Amygdala (tissue), 56 donors: ENCODE results near the gene KSR1.
A peak's percentile ranks its signal among the peaks of the same experiment; 100 is the strongest.
"Not testable (repeated sequence)": the region's sequence is repeated elsewhere in the genome, so short reads cannot be mapped to it uniquely, and the experiment has no call there.

Experiments
- DNase-seq, 56 donors: peaks; one replicate each; lab custom pipeline; 2025; lab: John Stamatoyannopoulos, UW

The KSR1 gene

DNA sequence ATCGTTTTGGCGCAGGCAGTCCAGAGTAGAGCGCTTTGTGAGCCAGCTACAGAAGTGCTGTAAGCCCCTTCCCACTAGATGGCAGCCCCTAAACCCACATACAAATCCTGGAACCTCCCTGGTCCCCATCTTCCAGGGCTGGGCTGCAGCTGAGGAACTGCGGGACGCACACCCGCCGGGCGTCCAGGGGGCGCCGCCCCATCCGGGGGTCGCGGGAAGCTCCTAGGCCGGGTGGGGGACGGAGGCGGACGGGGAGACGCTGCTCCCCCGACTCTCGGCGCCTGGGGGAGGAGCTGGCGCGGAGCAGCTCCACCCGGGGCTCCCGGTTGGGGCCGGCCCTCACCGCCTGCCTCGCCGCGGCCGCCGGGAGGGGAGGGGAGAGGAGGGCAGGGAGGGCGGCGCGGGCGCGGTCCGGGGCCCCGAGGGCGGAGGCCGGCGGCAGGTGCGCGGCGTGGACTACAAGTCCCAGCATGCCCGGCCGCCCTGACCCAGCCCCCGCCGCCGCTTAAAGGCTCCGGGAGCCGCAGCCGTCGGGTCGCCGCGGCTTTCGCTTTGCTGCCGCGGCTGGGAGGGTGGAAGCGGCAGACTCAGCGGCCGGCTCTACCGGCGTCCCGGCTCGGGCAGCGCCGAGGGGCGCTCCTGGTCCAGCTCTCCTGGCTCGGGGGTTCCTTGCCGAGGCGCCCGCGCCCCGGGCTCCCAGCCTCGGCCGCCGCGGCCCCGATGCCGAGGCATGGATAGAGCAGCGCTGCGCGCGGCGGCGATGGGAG lies at the start of gene KSR1:
KSR1 (plus strand) TSS at position 535 of the 767 bp plus-strand sequence; CDS start at position 731, 196 bp downstream.
- peak in 53 of 56 donors; percentile 43 to 83 (median 71) for DNase-seq

DNA sequence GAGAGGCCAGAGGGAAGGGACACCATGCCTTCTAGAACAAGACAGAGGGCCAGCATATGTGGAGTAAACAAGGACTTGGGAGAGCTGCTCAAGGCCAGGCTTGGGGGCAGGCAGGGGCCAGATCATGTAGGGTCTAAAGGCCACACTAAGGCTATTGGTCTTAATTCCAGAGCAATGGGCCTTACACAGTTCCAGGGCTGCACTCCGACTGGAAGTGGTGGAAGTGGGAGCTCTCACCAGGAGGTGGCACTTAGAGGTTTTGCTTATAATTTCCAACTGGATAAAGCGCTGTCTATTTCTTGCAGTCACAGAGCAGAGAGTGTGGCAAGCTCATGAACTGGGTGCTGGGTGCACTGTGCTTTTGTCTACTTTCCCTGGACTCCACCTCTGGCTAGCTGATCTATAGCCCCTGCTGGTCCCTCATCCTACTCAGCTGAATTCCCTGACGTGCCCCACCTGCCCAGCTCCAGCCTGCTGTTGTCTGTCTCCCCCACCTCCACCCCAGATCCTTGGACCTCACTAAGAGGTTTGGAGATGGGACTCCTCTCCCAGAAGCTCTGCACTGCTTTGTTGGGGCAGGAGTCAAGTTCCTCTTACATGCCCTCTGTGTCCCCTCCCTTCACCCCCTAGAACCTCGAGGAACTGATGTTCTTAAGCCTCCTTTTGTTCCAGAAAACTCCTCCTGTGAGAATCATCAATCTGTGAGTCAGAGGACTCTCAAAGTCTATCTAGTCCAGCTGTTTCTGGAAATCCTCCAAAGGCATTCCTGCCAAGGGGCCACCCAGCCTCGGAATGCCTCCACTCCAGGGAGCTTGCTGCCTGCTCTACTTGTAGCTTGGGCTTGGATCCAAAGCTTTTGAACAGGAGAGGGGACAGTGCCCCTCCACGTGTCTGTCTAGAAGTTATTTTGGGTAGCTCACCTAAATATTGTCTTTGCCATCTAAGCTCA lies 48.1 kb upstream of the KSR1 start:
- peak in 1 of 56 donors; percentile 19 for DNase-seq

DNA sequence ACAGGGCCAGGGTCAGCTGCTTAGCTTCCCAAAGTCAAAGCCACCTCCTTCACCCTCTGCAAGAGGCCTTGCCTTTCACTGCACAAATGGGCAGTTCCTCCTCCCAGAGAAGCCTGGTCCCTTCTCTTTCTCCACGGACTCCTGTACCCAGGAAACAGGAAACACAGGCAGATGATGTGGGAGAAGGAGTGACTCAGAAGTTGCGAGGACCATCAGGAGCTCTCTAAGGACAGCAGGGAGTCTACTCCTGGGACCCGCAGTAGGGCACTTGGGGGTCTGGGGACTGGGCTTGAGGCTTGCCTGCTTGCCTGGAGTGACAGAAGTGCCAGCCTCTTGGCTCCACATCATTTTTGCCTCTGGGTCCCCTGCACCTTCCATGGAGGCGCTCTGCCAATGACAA lies 47.4 kb upstream of the KSR1 start:
- DNase-seq: no peak

DNA sequence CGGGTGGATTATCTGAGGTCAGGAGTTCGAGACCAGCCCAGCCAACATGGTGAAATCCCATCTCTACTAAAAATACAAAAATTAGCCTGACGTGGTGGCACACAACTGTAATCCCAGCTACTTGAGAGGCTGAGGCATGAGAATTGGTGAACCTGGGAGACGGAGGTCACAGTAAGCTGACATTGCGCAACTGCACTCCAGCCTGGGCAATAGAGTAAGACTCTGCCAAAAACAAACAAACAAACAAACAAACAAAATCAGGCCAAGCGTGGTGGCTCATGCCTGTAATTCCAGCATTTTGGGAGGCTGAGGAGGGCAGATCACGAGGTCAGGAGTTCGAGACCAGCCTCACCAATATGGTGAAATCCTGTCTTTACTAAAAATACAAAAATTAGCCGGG lies 44.1 kb upstream of the KSR1 start:
- not testable (repeated sequence) for DNase-seq

DNA sequence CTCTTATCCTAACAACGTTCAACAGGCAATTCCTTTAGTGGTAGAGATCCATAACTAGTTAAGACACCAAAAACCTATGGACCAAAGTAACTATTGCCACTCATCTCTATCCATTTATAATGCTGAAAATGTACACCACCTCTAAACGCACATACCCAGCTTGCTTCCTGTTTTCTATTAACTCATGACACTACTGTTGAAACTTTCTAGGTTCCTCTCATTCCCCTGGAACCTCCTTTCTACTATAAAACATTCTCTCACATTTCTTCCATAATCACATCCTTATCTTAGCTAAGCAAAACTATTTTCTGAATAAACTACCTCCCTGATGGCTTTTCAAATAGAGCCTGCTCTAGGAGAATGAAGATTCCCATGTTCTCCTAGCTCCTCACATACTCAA lies 42.9 kb upstream of the KSR1 start:
- no peak for DNase-seq

DNA sequence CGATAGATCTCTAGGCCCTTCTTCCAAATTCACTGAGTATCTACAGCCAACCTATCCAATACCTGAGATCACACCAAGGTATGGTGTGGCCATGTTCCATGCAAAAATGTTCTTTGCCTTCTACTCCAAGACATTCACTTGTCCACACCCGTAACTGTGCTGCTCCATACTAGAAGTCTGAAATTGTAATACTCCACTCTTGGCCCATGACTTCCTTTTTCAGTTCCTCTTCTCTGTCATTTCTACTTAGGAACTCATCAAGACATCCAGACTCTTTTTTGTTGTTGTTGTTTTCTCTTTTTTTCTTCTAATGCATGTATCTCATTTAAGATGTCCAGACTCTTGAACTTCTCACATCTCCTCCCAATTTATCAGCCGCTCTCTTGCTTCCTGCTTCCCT lies 42.5 kb upstream of the KSR1 start:
- no peak for DNase-seq

DNA sequence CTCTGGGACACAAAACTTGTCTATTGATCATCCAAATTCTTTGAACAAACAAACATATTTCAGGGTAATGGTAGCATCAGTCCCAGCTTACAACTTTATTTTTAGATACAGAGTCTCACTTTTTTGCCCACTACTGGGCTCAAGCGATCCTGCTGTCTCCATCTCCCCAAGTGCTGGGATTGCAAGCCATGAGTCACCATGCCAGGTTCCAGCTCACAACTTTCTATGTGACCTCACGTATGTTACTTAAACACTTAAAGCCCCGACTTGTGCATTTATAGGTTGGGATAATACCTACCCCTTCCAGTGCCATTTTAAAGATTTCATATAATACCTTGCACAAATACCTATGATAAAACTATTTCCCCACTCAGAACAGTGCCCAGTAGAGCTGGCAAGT lies 42.0 kb upstream of the KSR1 start:
- DNase-seq: no peak

DNA sequence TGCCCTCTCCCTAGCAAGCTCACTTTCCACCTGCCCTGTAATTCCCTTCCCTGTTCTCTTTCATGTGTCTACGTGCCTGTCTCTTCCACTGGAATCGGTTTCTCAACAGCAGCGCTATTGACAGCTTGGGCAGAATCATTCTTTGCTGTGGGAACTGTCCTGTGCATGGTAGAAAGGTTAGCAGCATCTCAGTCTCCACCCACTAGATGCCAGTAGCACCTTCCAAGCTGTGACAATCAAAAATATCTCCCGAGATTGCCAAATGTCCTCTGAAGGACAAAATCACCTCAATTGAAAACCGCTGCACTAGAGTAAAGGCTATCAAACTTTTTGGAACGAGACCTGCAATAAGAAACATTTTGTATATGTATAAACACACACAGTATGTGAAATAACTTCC lies 41.6 kb upstream of the KSR1 start:
- DNase-seq: no peak

DNA sequence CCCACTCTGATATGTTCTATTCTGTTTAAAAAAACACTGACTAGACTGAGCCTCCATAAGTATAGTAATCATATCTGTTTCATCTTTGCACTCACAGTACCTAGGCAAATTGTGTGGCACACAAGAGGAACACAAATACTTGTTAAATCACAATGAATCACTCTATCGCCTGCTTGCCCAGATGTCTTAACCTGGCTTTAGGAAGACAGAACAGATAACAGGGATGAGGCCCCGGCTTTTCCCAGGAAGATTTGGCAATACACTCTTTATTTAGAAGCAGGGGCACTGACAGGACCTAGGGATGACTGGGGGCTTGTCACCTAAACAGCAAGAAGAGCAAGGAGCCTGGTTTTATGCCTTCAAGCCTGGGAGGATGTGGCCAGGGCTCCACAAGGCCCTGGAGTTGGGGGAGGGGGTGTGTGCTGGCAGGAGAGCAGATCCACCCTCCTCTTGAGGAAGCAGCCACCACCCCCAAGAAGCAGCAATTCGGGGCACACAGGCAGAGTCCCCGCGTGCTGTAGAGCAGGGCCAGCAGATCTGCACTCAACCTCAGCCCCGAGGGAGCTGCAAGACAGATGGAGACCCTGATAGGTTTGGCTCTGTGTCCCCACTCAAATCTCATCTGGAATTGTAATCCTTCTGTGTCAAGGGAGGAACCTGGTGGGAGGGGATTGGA lies 41.0 kb upstream of the KSR1 start:
- no peak for DNase-seq

DNA sequence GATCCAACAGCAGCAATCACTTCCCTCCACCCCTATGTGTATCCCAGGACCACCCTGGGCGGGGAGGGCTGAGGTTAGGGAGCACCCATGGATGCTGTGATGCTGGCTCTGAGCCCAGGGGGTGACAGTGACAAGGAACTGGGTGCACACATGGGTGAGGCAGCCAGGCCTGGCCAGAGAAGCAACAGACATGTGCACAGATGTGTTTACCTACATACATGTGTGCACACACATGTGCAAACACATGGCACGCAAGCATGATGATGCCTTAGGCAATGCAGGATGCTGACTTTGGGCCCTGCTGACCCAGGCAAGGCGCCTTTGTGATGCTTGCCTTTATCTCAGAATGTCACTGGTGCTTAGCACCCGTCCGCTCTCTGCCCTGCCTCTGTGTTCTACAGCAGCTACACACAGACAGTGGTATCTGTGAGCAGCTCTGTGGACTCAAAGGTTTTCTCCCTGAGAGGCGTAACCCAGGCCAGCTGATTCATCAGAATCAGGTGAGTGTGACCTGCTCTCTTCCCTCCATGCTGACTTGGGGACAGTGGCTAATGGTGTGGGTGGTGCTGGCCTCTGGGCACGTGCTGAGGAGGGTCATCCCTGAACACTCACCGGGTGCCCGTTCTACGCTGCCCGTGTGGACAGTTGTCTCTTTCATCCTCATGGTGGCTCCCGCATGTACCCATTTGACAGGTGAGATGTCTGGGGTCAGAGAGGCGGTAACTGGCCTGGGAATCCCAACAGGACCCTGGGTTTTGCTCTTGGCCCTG lies 38.5 kb upstream of the KSR1 start:
- no peak for DNase-seq

DNA sequence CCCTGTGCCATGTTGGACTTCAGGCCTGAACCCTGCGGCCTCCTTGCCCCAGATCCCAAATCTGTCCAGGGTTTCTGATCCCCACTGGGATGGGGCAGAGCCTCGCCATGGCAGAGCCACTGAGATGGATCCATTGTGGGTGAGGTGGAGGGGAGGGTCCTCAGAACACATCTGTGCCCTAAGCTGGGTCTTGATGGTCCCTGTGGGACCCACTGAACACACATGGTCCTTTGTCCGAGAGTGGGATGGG lies 38.0 kb upstream of the KSR1 start:
- DNase-seq: no peak

DNA sequence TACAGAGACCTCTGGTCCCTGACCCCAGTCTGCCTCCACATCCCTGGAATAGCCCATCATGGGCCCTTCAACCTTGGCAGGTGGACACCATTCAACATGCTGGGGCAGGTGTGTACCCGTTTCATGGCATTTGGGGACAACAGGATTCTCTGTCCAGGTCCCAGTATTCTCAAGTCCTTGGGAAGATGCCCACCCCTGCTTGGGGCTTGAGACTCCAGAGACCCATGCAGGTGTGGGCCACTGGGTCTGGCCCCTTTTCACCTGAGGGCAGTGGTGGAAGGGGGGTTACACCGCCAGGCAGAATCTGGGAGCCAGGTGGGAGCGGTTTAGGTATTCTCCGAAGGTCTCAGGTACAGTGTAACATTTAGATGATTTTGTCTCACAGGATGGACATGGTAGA lies 37.1 kb upstream of the KSR1 start:
- no peak for DNase-seq

DNA sequence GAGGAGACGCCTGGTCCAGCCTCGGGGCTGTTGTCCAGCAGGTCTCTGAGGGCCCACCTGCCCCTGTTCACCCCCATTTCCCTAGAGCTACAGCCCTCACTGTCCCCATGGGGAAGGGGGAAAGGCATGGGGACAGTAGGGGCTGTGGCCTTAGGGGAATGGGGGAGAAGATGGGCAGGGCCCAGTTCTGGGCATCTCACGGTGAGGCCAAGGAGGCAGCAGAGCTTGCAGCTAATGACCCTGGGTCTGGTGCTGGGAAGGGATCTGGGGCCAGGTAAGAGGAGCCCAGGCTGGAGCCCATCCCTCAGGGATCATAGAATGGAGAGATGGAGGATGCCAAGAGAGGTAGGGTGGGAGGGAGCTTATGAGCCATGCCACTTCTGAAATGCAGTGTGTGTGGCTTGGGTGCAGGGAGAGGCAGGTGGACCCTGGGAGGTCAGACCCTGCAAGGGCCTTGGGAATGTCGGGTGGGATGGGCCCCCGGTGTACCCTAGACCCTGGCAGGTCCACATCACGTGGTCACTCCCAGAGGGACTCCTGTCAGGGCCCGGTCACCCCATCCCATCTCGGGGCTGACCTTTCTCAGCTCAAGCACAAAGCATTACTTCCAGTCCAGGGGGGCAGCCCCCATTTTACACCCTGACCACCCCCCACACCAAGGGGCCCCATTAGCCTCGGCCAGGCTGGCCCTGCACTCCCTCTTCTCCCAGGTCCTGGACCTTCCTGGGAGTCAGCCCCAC lies 35.9 kb upstream of the KSR1 start:
- DNase-seq: no peak

DNA sequence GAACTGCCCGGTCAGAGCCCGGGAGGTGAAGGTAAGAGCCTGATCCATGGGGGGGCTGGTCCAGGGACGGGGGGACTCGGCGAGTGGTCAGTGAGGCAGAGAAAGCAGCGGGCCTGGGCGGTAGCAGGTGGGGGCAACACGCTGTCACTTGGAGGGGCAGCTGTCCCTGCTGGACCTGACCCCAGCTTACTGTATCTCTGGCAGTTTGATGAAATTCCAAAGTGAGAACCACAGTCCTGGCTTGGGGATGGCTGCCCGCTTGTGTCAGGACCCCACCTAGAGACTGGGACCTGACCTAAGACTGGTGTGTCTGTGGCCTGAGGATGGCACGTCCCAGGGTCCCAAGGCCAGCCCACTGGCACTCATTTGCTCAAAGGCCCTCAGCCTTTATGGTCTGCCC lies 35.1 kb upstream of the KSR1 start:
- DNase-seq: no peak

DNA sequence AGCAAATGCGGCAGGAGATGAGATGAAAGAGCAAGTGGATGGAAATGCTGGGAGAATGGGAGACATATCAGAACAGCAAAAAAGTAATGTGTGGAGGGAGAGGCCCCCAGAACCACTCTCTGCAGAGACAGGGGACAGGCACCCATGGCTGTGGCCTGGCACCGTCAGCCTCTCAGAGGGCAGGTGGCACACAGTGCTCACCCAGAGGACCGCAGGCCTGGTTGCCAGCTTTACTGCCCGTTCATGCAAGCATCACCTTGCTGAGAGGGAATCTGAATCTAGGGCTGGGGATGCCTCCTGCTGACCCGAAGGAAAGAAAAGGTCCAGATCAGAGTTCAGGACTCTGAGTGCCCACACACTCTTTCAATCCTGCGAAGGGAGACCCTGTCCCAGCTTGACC lies 34.6 kb upstream of the KSR1 start:
- not testable (repeated sequence) for DNase-seq

DNA sequence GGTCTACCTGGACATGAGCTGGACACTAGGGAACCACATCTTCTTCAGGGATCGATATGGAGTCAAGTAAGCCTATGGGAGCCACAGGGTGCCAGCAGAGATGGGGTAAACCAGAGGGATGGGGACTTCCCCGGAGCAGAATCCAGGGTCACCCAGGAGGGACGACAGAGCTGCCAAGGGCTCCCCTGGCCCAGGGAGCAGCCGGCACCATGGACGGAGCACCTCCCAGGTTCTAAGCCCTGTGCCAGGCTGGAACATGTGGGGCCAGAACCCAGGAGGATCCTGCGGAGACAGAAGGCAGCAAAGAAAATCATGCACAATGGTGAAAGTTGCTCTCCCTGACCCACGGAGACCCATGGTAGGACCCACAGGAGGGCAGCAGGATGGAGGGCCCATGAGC lies 33.6 kb upstream of the KSR1 start:
- DNase-seq: no peak

DNA sequence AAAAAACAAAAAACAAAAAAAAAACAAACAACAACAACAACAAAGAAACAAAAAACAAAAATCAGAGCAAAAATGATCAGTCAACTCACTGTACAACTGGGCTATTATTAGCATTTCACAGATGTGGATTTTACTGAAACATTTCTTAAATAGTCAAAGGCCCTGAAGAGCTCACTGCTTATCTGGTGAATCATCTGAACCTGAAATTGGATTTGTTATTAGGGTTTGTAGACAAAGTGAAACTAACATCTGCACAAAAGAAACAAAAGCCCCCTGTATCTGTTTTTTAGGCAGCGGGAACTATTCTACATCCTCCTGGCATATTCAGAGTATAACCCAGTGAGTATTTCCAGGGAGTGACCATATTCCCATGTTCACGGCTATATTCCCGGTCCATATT lies 32.6 kb upstream of the KSR1 start:
- DNase-seq: no peak

DNA sequence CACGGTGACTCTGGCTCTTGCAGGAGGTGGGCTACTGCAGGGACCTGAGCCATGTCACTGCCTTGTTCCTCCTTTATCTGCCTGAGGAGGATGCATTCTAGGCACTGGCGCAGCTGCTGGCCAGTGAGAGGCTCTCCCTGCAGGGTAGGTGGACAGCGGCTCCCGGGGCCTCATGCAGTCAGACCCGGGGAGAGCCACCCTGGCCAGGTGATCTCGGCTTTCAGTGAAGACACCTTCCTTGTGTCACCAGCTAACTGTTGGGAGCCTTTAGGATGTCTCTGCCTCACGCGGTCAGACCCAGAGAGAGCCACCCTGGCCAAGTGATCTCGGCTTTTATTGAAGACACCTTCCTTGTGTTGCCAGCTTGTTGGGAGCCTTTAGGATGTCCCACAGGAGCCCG lies 31.7 kb upstream of the KSR1 start:
- DNase-seq: no peak

DNA sequence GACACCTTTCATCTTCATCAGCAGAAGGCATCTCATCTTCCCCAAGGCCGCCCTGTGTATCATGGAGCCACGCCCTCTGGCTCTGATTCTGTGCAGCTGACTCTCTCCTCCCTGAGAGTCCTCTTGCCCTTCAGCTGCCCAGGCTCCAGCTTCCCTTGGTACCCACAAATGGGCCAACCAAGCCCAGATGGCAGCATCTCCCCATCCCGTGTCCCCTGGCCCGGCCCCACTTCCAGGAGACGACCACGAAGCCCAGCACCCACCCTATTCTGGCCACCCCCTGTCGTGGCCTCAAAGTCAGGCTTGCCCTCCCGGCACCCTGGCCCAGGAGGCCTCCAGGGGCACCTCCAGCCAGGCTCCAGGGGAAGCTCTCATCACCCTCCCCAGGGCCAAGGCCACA lies 31.3 kb upstream of the KSR1 start:
- no peak for DNase-seq

DNA sequence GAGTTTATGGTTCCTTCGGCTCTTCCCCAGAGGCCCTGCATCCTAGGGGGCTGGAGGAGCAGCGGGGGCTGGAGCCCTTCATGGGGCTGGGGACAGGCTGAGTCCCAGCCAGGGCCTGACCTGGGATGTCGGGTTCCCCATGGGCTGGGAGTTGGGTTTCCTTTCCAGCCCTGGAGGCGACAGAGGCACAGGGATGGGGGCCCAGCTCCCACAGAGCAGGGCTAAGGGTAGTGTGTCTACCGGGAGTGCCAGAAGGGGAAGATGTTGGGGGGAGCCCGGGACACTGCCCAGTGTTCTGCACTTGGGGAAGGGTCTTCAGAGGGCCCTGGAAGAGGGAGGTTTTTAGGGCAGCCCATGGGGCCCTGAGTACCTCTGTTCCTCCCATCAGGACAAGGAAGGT lies 30.7 kb upstream of the KSR1 start:
- DNase-seq: not testable (repeated sequence)
